NCI-H1436 treated with DMSO at 0.1 percent for 48 hours (cell line): Measurements from ENCODE around the gene JDP2.

Source experiments
- DNase-seq: peaks from one replicate; lab custom pipeline; 2025; lab: John Stamatoyannopoulos, UW

JDP2 gene

GRCh38 chr14:75514673-75515628 is 87.1 kb downstream of the JDP2 start:
- no peak for DNase-seq

DNA sequence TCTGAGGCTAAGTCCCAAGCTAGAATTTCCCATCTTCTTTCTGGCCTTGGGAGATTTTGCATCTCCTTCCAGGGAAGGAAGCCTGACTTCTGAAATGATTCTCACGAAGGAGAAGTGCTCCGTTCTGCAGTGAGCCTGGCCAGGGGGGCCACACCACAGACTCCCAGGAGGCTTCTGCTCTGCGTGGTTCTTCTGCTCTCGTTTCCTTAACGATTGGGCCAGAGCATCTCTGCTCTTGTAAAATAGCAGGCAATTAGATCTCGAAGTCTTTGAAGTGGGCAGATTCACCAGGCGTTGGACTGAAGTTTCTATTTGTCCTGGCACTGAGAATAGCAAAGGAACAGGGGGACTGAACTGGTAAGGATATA is 87.8 kb downstream of the JDP2 start:
- DNase-seq: no peak

DNA sequence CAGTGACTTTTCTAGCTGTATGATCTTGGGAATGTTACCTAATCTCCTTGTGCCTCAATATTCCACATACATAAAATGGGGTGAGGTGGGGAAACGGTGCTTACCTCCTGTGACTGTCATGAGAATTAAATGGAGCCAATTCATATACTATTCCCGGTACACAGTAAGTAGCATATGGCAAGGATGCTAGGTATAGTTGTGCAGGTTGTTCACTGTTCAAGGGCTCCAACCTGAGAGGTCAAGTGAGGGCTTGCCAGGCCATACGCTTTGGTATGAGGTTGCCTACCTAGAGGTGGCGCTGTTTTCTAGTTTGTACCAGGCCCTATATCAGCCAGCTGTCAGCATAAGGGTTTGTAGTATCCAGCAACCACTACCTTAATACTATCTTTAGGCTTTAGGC is 90.8 kb downstream of the JDP2 start:
- no peak for DNase-seq

DNA sequence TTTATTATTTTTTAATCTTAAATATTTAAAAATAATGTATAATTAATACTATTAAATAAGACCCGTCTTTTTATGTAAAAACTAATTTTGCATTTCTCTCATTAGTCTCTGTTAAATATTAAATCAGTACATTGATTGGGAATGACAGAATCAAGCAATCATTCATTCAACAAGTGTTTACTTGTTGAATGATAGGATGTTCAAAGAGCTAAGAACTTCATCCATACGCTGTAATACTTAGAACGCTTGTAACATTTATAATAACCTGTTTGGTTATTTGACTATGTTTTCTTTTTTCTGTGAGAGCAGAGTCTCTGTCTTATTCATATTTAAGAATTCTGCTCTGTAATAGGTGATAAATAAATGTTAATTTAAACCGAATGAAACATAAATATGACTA is 91.6 kb downstream of the JDP2 start:
- DNase-seq: no peak

GRCh38 chr14:75519826-75520728 is 92.3 kb downstream of the JDP2 start:
- DNase-seq: no peak

GRCh38 chr14:75520852-75521251 is 93.0 kb downstream of the JDP2 start:
- no peak for DNase-seq

- DNase-seq: no peak
These were observed 93.8 kb downstream of the JDP2 start for GRCh38 chr14:75521415-75522199.

DNA sequence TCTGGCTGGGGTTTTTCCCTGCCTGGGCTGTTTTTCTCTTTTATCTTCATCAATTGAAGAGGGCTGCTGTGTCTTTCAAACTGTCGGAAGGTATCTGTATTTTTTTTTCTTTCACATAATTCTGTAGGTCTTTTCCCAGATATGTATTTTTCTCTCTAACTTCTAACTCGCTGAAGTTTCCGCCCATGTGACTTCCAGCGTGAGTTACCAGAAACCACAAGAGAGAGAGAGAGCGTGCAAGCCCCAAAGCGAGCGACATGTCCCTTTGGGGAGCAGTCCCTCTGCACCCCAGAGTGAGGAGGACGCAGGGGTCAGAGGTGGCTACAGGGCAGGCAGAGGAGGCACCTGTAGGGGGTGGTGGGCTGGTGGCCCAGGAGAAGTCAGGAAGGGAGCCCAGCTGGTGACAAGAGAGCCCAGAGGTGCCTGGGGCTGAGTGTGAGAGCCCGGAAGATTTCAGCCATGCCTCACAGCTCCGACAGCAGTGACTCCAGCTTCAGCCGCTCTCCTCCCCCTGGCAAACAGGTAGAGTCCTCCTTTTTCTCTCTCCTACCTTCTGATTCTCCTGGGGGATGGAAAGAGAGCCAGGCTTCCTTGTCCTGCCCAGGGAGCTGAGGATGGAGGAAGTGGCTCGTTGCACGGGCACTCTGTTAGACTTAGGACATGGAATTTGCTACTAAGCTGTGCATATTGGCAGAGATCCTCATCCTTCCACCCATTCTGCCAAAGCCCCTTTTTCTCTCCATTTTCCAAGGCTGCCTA is 94.6 kb downstream of the JDP2 start, which contains the start of gene BATF:
Gene BATF, plus strand, starts transcription at position 246 of the 759 bp plus-strand sequence. Its CDS starts 214 bp downstream, at position 460.
- no peak for DNase-seq

DNA sequence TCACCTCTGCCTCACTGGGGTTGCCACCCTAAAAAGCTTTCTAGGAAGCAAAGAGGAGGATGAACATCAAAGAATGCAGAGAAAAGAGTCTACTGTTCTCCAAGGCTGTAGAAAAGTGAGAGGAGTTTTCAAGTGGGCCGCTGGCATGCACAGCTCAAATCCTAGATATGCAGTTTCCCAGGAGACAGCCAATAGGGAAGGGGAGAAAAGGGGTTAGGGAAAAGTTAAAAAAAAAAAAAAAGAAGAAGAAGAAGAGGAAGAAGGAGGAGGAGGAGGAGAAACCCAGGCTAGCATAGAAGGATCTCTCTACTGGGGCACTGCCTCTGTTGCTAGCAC is 95.1 kb downstream of the JDP2 start:
- no peak for DNase-seq
